Activated CD4-positive, alpha-beta T cell treated with anti-CD3 and anti-CD28 coated beads, Interleukin-2, amount 50 U/mL, for 4 hours (primary cell): ENCODE measurements around the gene CARD14.
"Not testable (repeated sequence)": the region's sequence is repeated elsewhere in the genome, so short reads cannot be mapped to it uniquely, and the experiment has no call there.

Experiments
- DNase-seq, 2 experiments: peaks; one replicate each; pipeline ENCODE4 v3.0.0-alpha.2; 2020

Gene CARD14

GRCh38 chr17:80187090-80187489 is 17.3 kb downstream of the CARD14 start:
- DNase-seq, result no peak

GRCh38 chr17:80187515-80187941 is 17.7 kb downstream of the CARD14 start:
- no peak for DNase-seq

GRCh38 chr17:80189611-80190010 is 19.8 kb downstream of the CARD14 start:
- no peak for DNase-seq

- DNase-seq, result no peak
These were observed 20.9 kb downstream of the CARD14 start for GRCh38 chr17:80190716-80191115.

GRCh38 chr17:80191192-80191591 is 21.4 kb downstream of the CARD14 start:
- no peak for DNase-seq

- no peak for DNase-seq
These were observed 22.2 kb downstream of the CARD14 start for GRCh38 chr17:80191865-80192661.

GRCh38 chr17:80195141-80195540 is 25.3 kb downstream of the CARD14 start:
- no peak for DNase-seq

GRCh38 chr17:80195671-80196529 is 26.1 kb downstream of the CARD14 start:
- peak; percentile 50 to 51 for DNase-seq

GRCh38 chr17:80196652-80197051 is 26.8 kb downstream of the CARD14 start:
- DNase-seq, result no peak

- DNase-seq, result no peak
These were observed 28.4 kb downstream of the CARD14 start for GRCh38 chr17:80198144-80198661.

GRCh38 chr17:80199295-80199694 is 29.5 kb downstream of the CARD14 start:
- not testable (repeated sequence) for DNase-seq

GRCh38 chr17:80201446-80201845 is 31.6 kb downstream of the CARD14 start:
- no peak for DNase-seq

GRCh38 chr17:80202197-80202596 is 32.4 kb downstream of the CARD14 start:
- DNase-seq, result no peak

- DNase-seq, result no peak
These were observed 33.7 kb downstream of the CARD14 start for GRCh38 chr17:80203471-80203963.

- no peak for DNase-seq
These were observed 35.0 kb downstream of the CARD14 start for GRCh38 chr17:80204626-80205468.

- no peak for DNase-seq
These were observed 36.0 kb downstream of the CARD14 start for GRCh38 chr17:80205811-80206210.

- DNase-seq, result no peak
These were observed 38.2 kb downstream of the CARD14 start for GRCh38 chr17:80208050-80208449.

- DNase-seq, result no peak
These were observed 39.9 kb downstream of the CARD14 start for GRCh38 chr17:80209765-80210164.

- DNase-seq, result no peak
These were observed 40.7 kb downstream of the CARD14 start for GRCh38 chr17:80210348-80211108.

GRCh38 chr17:80212109-80212508 is 42.3 kb downstream of the CARD14 start:
- DNase-seq, result no peak

GRCh38 chr17:80212511-80212910 is 42.7 kb downstream of the CARD14 start:
- no peak for DNase-seq
